ENCODE measurements around the gene FHIT. TPM values are rescaled to one million over a fixed set of nuclear protein-coding genes. Genes with fewer than 3 reads are reported as not detected.

Gene FHIT
- total and polyA plus RNA-seq, 2 of the 4 experiments (the other 2 are of a cell fraction) = 0.07 TPM; not detected in 1

DNA sequence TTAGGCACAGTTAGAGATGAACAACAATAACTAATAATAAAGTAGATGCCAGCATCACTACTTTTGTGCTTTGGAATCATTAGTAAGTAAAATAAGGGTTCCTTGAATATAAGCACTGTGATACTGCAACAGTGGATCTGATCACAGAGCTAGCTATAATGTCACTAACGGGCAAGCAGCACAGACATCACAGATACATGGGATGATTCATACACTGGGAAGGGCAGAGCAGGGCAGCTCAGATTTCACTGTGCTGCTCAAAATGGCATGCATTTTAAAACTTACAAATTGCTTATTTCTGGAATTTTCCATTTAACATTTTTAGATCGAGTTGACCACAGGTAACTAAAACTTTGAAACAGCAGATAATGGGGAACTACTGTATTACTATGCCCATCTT is 476.6 kb downstream of the FHIT start:
- no TSS peak for BruUV-seq (replicated peaks)
- Histone ChIP-seq H3K9me3 (ENCODE audit: control insufficient read depth, insufficient read depth, low read length) (peaks cover 7% of the 10 kb centered on the region; the same call in 1 of the 2 replicates), H3K14ac (replicated peaks; ENCODE audit: low read depth, low read length) (no peak overlapping the region), H3K36me3 (ENCODE audit: control insufficient read depth, insufficient read depth, low read length) (no peaks in the 10 kb centered on the region), H4K20me1 (ENCODE audit: insufficient read depth, low read length) (no peaks in the 10 kb centered on the region), H2AFZ (replicated peaks; ENCODE audit: low read length, poor library complexity) (no peak overlapping the region), H3K9me1 (ENCODE audit: insufficient read depth, low read length) (no peaks in the 10 kb centered on the region), H2AK5ac (ENCODE audit: low read depth, low read length) (no peak overlapping the region), H3K27me3 (ENCODE audit: control insufficient read depth, insufficient read depth, low read length) (no peaks in the 10 kb centered on the region), H2BK120ac (ENCODE audit: low read depth, low read length) (no peak overlapping the region), H3K4ac (ENCODE audit: low read depth, low read length) (no peak overlapping the region), H3K4me1 (ENCODE audit: control insufficient read depth, insufficient read depth, low read length) (no peaks in the 10 kb centered on the region), H2BK15ac (ENCODE audit: low read depth, low read length) (no peak overlapping the region), H3K56ac (ENCODE audit: extremely low read depth, insufficient read depth, low read length) (no peak overlapping the region), H3K18ac (ENCODE audit: low read depth, low read length) (no peak overlapping the region), H3K23ac (ENCODE audit: low read depth, low read length) (no peak overlapping the region), H4K91ac (ENCODE audit: insufficient read depth, low read depth, low read length) (no peak overlapping the region), H3K27ac (ENCODE audit: insufficient read depth, low read length) (no peak overlapping the region), H4K8ac (ENCODE audit: low read depth in 2 of 2, low read length in 2 of 2) (no peak overlapping the region), H4K5ac (ENCODE audit: low read depth, low read length) (no peak overlapping the region), H3K79me1 (ENCODE audit: low read depth in 1 of 2, low read length in 2 of 2) (no peaks in the 10 kb centered on the region), H2BK5ac (ENCODE audit: low read depth, low read length, poor library complexity, severe bottlenecking) (no peak overlapping the region), H2BK20ac (ENCODE audit: low read depth, low read length) (no peak overlapping the region), H3K4me3 (ENCODE audit: insufficient read depth, low read depth, low read length) (no peak overlapping the region), H3K9ac (ENCODE audit: low read depth, low read length) (no peak overlapping the region), H2AK9ac (replicated peaks; ENCODE audit: low read depth, low read length, poor library complexity) (no peak overlapping the region), H3K4me2 (ENCODE audit: low read depth, low read length) (no peak overlapping the region)
- 17% methylated on average over 1 of the region's 2 CpGs; no CpG with 5 or more reads in 1 of the 2 experiments for WGBS, 2 experiments (ENCODE audit: extremely low coverage in 2 of 2, insufficient read length in 1 of 2)
- dilution Hi-C loops (cut with HindIII; ENCODE audit: low sequenced_read_pairs, unreplicated experiment) = no loop called here
- intact Hi-C loops (cut with micrococcal nuclease) = no loop called here
- no peak for TF ChIP-seq MXI1 (IDR thresholded peaks at IDR 0.05; ENCODE audit: borderline replicate concordance, low read depth, low read length)
- ATAC-seq (ENCODE audit: low read depth) (no peak), DNase-seq (no peak)
- in situ Hi-C loops (cut with MboI; ENCODE audit: low sequenced_read_pairs) = no loop called here
- CTCF ChIA-PET = no interaction called here
- POLR2A ChIA-PET (ENCODE audit: unreplicated experiment) = interaction anchor here (0.7 kb wide), 1 partner anchor 20 kb away, joined by 3 read pairs; no protein-coding TSS in a partner anchor
